Measurements from ENCODE around the gene RCCD1. TPM values are rescaled to one million over a fixed set of nuclear protein-coding genes. Genes with fewer than 3 reads are reported as not detected.
A peak's percentile ranks its signal among the peaks of the same experiment; 100 is the strongest.

RCCD1 gene
- total and polyA plus RNA-seq, 2 donors (not counting 1 experiment from before 2014, with no cell fraction given) = 11.0 to 20.5 TPM

- H2AFZ ChIP-seq (ENCODE audit: insufficient read depth, low read depth, low read length, poor library complexity, severe bottlenecking) = peak overlapping the region; percentile 50
- H3K27ac ChIP-seq (ENCODE audit: low read length in 2 of 2) = peak overlapping the region in 1 of 2 donors; percentile 23
- H3K9ac ChIP-seq (ENCODE audit: low read length) = no peak overlapping the region
- ChIA-PET CTCF (interaction anchor here (0.6 to 1.7 kb wide), 3 partner anchors 27 to 338 kb away, joined by 3 to 7 read pairs (median 3); no protein-coding TSS in a partner anchor), POLR2A (no interaction called here)
- H3K36me3 ChIP-seq (replicated peaks in 1 of 2; ENCODE audit: control extremely low read depth in 1 of 2, control insufficient read depth in 1 of 2, extremely low read depth in 1 of 2, insufficient read depth in 2 of 2, low read length in 1 of 2) = no peaks in the 10 kb centered on the region
- Mint-ChIP-seq H3K4me1 (peaks cover 33% of the 10 kb centered on the region), H3K4me3 (peak overlapping the region; percentile 41), H3K27me3 (no peaks in the 10 kb centered on the region), H3K27ac (peak overlapping the region; percentile 69), H3K9me3 (ENCODE audit: insufficient read depth) (no peaks in the 10 kb centered on the region)
- TF ChIP-seq CTCF (IDR thresholded peaks at IDR 0.05) (no peak), EZH2 (IDR thresholded peaks at IDR 0.05; ENCODE audit: borderline replicate concordance, insufficient read depth, low read depth, low read length, poor library complexity, severe bottlenecking) (no peak)
- no peaks in the 10 kb centered on the region for H4K20me1 ChIP-seq (ENCODE audit: control insufficient read depth, insufficient read depth, low read length, poor library complexity, severe bottlenecking)
- DNase-seq (peak; percentile 21), ATAC-seq (ENCODE audit: low read depth) (peak; percentile 17)
- intact Hi-C loops (cut with micrococcal nuclease) = loop anchor here (2.0 kb wide), 1 partner anchor 32 kb away; the partner anchor contains the start of gene RCCD1
- 45% methylated on average over 3 of the region's 11 CpGs for WGBS (ENCODE audit: insufficient coverage)
- no peak overlapping the region for H3K4me3 ChIP-seq (ENCODE audit: control extremely low read depth in 1 of 5, extremely low read depth in 1 of 5, insufficient read depth in 1 of 5, low read depth in 2 of 5, low read length in 4 of 5)
- peaks cover 12 to 36% of the 10 kb centered on the region in 2 donors for H3K4me1 ChIP-seq (ENCODE audit: control insufficient read depth in 2 of 2, insufficient read depth in 2 of 2, low read length in 2 of 2)
- no peaks in the 10 kb centered on the region for H3K9me3 ChIP-seq (ENCODE audit: control extremely low read depth in 1 of 3, control insufficient read depth in 2 of 3, insufficient read depth in 1 of 3, low read length in 2 of 3)
- H3K79me2 ChIP-seq (ENCODE audit: control insufficient read depth, insufficient read depth, low read length) = peaks cover 43% of the 10 kb centered on the region
- H3K4me2 ChIP-seq (replicated peaks; ENCODE audit: low read depth, low read length, poor library complexity, severe bottlenecking) = peak overlapping the region; percentile 28
- H3K27me3 ChIP-seq (replicated peaks in 1 of 4; ENCODE audit: control extremely low read depth in 1 of 4, control insufficient read depth in 3 of 4, insufficient read depth in 4 of 4, low read length in 3 of 4) = no peaks in the 10 kb centered on the region
Observed at GRCh38 chr15:90986790-90987507, 32.3 kb downstream of the RCCD1 start.

- Histone ChIP-seq H2AFZ (ENCODE audit: insufficient read depth, low read depth, low read length, poor library complexity, severe bottlenecking) (no peak overlapping the region), H3K27ac (ENCODE audit: low read length in 2 of 2) (no peak overlapping the region), H3K4me1 (ENCODE audit: control insufficient read depth in 2 of 2, insufficient read depth in 2 of 2, low read length in 2 of 2) (peaks cover 9 to 29% of the 10 kb centered on the region in 2 donors), H3K4me3 (ENCODE audit: control extremely low read depth in 1 of 5, extremely low read depth in 1 of 5, insufficient read depth in 1 of 5, low read depth in 2 of 5, low read length in 4 of 5) (no peak overlapping the region), H3K9ac (ENCODE audit: low read length) (no peak overlapping the region), H3K9me3 (ENCODE audit: control extremely low read depth in 1 of 3, control insufficient read depth in 2 of 3, insufficient read depth in 1 of 3, low read length in 2 of 3) (no peaks in the 10 kb centered on the region), H3K4me2 (replicated peaks; ENCODE audit: low read depth, low read length, poor library complexity, severe bottlenecking) (no peak overlapping the region), H3K27me3 (replicated peaks in 1 of 4; ENCODE audit: control extremely low read depth in 1 of 4, control insufficient read depth in 3 of 4, insufficient read depth in 4 of 4, low read length in 3 of 4) (no peaks in the 10 kb centered on the region), H4K20me1 (ENCODE audit: control insufficient read depth, insufficient read depth, low read length, poor library complexity, severe bottlenecking) (no peaks in the 10 kb centered on the region), H3K79me2 (ENCODE audit: control insufficient read depth, insufficient read depth, low read length) (peaks cover 45% of the 10 kb centered on the region), H3K36me3 (replicated peaks in 1 of 2; ENCODE audit: control extremely low read depth in 1 of 2, control insufficient read depth in 1 of 2, extremely low read depth in 1 of 2, insufficient read depth in 2 of 2, low read length in 1 of 2) (no peaks in the 10 kb centered on the region)
- no peak for ATAC-seq (ENCODE audit: low read depth)
- H3K27ac Mint-ChIP-seq = peak overlapping the region; percentile 32
- CTCF ChIA-PET = interaction anchor here (0.6 to 1.7 kb wide), 3 partner anchors 27 to 339 kb away, joined by 3 to 7 read pairs (median 3); no protein-coding TSS in a partner anchor
- no peak for DNase-seq
- no peaks in the 10 kb centered on the region for H3K27me3 Mint-ChIP-seq
- no peaks in the 10 kb centered on the region for H3K9me3 Mint-ChIP-seq (ENCODE audit: insufficient read depth)
- H3K4me3 Mint-ChIP-seq = peak overlapping the region; percentile 21
- POLR2A ChIA-PET = interaction anchor here (0.6 kb wide), 1 partner anchor 8 kb away, joined by 4 read pairs; no protein-coding TSS in a partner anchor
- 98% methylated on average over 5 of the region's 7 CpGs for WGBS (ENCODE audit: insufficient coverage)
- intact Hi-C loops (cut with micrococcal nuclease) = loop anchor here (2.0 kb wide), 1 partner anchor 33 kb away; the partner anchor contains the start of gene RCCD1
- peaks cover 32% of the 10 kb centered on the region for H3K4me1 Mint-ChIP-seq
- no peak for TF ChIP-seq CTCF (IDR thresholded peaks at IDR 0.05)
Observed at GRCh38 chr15:90987561-90988141, 33.0 kb downstream of the RCCD1 start.
